ENCODE measurements around the gene SKIDA1.

- TF ChIP-seq, protein P1, sequence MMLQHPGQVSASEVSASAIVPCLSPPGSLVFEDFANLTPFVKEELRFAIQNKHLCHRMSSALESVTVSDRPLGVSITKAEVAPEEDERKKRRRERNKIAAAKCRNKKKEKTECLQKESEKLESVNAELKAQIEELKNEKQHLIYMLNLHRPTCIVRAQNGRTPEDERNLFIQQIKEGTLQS (IDR thresholded peaks at IDR 0.05): no peak
- TF ChIP-seq CTCF (IDR thresholded peaks at IDR 0.05; ENCODE audit: low read depth, low read length, missing input control) (no peak), JUND (IDR thresholded peaks at IDR 0.05) (no peak), SP1 (IDR thresholded peaks at IDR 0.05) (no peak)
- TF ChIP-seq, protein P2, sequence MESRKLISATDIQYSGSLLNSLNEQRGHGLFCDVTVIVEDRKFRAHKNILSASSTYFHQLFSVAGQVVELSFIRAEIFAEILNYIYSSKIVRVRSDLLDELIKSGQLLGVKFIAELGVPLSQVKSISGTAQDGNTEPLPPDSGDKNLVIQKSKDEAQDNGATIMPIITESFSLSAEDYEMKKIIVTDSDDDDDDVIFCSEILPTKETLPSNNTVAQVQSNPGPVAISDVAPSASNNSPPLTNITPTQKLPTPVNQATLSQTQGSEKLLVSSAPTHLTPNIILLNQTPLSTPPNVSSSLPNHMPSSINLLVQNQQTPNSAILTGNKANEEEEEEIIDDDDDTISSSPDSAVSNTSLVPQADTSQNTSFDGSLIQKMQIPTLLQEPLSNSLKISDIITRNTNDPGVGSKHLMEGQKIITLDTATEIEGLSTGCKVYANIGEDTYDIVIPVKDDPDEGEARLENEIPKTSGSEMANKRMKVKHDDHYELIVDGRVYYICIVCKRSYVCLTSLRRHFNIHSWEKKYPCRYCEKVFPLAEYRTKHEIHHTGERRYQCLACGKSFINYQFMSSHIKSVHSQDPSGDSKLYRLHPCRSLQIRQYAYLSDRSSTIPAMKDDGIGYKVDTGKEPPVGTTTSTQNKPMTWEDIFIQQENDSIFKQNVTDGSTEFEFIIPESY (IDR thresholded peaks at IDR 0.05): no peak
Observed at GRCh38 chr10:21521751-21522533, 3.5 kb downstream of the SKIDA1 start.

Measured in liver (tissue), 3 donors.